GM19397 (cell line): ENCODE data around the gene LY9.

Experiments used
- ATAC-seq: cut with Tn5 transposase; IDR thresholded peaks from one replicate; pipeline ENCODE4 v1.9.1; 2021; ENCODE audit warnings: mild to moderate bottlenecking, moderate library complexity; ENCODE audit not compliant: unreplicated experiment

The LY9 gene

DNA sequence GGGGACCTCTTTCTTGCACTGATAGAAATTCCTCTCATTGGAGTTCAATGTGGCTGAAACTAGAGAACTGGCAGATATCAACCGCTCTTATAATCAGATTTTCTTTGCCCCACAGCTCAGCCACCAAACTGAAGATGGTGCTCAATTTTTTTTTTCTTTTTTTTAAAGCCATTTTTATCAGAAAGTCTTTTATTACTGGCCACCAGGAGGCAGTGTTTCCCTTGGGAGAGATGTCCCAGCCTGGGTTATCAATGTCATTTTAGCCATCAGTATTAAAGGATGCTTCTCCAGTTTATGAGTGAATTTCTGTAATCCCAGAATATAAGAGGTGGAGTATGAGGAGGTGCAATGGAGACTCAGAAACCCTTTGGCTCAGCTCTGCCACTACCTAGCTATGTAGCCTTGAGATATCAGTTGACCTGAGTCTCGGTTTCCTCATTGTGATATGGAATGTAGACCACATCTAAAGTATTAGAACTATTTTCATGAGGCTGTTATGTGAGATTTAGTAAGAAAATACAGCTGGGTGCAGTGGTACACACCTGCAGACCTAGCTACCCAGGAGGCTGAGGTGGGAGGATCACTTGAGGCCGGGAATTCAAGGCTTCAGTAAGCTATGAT is 39.1 kb downstream of the LY9 start:
- ATAC-seq: no peak

DNA sequence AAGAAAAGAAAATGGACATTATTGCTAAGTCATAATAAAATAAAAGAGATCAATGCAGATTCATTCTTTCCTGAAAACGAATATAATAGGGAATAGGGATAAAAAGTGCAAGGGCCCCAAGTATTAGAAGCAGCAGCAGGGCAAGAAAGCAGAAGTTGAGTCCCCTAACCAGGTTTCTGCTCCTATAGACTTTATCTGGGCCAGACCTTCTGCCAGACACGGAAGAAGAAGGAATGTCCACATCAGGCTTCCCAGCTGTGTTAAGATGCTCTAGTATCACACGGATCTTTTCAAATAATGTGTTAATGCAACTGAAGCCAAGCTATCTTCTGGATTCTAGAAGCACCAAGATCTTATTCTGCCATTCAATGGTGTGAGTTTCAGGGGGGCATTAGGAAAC is 39.8 kb downstream of the LY9 start:
- no peak for ATAC-seq

DNA sequence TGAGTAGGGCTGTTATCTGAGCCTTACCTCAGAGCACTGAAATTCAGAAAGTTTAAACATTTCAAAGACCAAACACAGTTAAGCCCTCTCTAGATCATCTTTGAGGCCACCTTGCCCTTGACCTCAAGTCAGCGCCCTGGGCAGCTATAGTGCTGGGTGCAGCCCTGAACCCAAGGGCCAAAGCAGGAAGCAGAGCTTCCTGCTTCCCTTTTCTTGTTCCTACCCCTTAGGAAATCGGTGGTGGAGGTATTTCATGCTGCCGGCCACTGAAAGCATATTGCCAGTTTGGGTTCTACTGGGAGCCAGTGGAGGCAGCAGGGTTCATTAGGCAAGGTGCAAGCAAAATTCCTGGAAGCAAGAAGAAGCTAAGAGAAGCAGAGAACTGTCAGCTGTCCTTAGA is 40.6 kb downstream of the LY9 start:
- ATAC-seq: no peak

DNA sequence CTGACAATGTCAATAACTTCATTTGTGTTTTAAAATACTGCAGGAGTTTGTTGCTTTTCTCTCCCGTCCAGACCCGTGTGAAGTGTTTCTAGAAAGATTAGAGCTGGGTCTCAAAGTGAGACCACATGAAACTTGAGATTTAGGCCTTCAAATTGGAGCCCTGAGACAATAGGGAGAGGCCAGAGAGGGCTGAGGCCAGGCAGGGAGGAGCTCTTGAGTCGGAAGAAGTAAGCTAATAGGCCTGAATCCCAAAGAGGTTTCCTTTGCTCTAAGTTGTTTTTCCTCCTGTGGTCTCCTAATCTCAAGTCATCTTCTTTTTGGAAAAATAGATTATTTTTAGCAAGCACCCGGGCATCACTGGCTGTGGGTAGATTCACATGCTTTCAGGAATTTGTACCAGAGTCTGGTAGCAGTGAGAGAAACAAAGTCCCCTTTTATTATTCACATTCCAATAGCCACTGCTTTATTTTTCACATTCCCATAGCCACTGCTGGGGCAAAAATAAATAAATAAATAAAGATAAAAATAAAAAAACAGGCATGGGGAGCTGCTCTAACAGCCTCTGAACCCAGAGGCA is 41.1 kb downstream of the LY9 start:
- ATAC-seq: no peak

DNA sequence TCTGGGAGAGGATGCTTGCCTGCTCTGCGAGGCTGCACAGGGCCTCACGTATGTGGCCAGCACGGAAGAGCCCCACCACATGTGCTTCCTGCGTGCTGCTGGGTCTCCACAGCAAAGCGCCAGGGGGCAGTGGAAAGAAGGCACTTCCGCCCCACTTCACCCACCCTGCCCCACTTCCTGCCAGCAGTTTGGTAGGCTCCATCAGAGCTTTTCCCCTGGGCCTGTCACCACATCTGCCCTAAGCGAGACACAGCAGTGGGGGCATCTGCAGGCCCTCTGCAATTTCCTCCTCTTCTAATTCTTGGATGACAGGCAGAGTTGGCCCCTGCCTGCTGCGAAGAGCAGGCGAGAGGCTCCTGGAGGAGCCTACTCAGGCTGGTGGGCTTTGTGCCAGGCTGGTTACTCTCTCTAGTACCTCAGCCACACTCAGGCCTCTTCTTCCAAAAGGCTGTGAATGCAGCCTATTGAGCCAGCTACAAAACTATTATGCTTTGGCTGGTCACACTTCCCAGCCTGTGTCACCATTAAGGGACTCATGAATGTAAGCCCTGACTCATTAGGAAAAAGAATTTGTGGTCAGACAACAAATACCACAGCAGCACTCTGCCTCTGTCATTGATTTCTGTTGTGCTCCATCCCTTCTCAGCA is 41.7 kb downstream of the LY9 start:
- ATAC-seq: peak; percentile 77

DNA sequence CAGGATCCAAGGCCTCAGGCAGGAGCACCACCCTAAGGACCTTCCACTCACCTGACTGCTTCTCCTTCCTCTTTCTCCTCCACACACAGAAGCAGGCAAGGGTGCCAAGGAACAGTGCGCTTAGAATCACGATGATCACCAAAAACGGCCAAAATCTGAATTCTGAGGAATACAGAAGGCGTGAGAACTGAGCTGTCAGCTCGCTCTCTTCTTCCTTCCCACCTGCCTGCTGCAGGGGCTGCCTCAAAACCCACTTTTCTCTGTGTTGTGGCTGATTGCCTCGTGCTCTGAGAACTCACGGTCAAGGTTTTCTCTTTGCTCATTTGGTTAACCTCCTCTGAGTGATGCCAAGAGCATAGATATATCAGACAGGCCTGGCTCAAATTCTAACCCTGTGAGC is 42.9 kb downstream of the LY9 start:
- no peak for ATAC-seq

DNA sequence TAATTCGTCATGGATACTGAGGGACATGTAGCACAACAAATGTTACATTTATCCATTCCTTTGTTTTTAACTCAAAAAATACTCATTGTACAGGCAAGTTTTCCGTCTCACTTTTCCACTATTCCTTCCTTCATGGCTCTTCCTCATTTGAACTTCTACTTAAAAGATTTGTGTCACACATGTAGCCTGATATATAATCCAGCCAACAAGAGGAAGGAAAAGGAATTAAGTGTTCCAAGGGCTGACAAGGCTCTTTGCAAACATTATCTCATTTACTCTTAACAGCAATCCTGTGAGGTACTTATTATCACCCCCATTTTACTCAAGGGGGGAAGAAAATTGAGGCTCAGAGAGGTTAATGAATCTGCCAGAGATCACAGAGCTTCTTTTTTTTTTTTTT is 43.8 kb downstream of the LY9 start:
- ATAC-seq: no peak

DNA sequence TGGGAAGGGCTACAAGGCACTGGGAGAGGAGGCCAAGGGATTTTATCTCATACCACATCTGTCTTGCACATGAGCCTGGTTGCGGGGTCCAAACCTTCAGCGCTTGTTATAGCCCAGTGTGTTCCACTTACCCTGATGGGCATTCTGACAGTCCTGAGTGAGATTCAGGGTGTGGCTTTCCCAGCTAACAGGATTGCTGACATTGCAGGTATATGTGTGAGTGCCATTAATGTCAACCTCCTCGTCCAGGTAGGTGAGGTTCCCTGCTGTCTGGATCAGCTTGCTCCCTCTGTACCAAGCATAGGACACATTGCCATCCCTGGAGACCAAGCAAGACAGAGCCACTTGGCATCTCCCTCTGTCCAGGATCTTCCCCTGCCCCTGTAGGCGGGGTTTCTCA is 45.1 kb downstream of the LY9 start:
- ATAC-seq: no peak

DNA sequence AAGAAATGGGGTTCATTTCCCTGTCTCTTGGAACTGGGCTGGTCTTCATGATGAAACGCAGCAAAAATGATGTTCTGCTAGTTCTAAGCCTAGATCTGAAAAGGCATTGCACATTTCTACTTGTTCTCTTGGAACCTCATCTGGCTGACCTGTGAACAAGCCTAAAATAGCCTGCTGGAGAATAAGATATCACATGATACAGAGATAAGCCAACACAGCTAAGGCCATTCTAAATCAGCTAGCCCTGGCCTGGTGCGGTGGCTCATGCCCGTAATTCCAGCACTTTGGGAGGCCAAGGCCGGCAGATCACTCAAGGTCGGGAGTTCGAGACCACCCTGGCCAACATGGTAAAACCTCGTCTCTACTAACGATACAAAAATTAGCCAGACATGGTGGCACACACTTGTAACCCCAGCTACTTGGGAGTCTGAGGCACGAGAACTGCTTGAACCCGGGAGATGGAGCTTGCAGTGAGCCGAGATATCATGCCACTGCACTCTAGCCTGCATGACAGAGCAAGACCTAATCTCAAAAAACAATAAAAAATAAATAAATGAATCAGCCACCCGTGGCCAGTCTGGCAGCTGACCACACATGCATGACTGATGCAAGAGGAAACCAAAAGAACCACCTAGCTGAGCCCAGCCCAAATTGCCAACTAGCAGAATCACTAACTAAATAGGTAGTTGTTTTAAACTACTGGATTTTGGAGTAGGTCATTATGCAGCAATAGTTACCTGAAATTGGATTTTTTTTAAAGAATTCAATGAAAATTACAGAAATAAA is 48.7 kb downstream of the LY9 start:
- ATAC-seq: no peak

DNA sequence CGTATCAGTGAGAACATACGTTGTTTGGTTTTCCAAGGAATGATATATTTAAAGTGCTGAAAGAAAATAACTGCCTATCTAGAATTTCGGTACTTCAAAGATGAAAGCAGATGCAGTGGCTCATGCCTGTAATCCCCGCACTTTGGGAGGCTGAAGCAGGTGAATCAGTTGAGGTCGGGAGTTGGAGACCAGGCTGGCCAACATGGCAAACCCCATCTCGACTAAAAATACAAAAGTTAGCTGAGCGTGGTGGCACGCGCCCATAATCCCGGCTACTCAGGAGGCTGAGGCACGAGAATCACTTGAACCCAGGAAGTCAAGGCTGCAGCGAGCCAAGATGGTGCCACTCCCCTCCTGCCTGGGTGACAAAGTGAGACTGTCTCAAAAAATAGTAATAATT is 50.3 kb downstream of the LY9 start:
- ATAC-seq: no peak

DNA sequence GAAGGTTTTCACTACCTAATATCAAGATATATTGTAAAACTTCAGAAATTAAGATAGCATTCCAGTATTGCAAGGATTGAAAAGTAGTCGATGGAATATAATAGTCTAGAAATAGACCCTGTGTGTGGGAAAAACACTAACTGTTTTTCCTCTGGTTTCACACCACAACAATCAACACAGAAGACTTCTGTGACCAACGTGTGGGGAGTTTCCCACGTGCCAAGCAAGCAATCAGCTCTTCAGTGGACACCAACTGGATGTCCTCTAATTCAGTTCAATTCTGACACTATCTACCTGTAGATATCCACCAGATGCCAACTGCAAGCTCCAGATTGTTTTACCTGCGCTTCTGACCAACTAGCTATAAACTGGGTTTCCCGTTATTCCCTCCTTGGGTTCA is 54.6 kb downstream of the LY9 start:
- ATAC-seq: no peak

DNA sequence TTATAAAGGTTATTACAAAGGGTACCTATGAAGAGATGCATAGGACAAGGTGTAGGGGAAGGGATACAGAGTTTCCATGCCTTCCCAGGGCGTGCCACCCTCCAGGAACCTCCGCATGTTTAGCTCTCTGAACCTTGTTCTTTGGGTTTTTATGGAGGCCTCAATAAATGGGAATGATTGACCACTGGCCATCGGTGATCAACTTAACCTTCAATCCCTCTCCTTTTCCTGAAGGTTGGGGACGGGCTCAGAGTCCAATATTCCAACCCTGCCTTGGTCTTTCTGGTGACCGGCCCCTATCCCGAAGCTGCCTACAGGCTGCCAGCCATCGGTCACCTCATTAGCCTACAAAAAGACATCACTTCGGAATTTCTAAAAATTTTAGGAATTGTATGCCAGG is 55.0 kb downstream of the LY9 start:
- ATAC-seq: no peak

DNA sequence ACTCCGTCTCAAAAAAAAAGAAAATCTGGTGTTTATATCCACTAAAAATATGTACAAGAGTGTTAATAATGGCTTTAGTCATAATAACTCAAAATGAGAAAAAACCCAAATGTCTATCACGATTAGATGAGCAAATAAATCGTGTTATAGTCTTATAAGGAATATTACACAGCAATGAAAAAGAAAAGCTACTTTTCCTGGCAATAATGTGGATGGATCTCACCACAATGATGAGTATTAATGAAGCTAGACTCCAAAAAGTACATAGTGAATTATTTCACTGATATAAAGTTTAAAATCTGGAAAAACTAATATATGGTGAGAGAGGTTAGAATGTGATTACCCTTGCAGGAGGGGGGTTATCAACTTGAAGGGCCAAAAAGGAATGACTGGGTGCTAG is 57.0 kb downstream of the LY9 start:
- no peak for ATAC-seq

DNA sequence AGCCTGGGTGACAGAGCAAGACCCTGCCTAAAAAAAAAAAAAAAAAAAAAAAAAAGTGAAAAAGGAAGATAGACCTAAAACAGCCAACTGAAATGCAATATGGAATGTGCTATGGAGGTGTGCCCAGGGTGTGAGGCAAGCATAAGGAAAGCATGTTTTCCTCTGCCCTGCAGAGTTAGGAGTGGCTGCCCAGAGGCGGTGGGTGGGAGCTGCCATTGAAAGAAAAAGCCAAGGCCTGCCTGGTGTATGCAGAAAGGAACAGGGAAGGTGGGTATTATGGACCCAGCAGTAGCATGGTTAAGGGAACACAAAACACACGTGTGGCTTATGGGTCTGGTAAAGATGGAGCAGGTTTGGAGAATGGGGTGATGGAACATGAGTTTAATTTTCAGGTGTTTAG is 57.8 kb downstream of the LY9 start:
- no peak for ATAC-seq

DNA sequence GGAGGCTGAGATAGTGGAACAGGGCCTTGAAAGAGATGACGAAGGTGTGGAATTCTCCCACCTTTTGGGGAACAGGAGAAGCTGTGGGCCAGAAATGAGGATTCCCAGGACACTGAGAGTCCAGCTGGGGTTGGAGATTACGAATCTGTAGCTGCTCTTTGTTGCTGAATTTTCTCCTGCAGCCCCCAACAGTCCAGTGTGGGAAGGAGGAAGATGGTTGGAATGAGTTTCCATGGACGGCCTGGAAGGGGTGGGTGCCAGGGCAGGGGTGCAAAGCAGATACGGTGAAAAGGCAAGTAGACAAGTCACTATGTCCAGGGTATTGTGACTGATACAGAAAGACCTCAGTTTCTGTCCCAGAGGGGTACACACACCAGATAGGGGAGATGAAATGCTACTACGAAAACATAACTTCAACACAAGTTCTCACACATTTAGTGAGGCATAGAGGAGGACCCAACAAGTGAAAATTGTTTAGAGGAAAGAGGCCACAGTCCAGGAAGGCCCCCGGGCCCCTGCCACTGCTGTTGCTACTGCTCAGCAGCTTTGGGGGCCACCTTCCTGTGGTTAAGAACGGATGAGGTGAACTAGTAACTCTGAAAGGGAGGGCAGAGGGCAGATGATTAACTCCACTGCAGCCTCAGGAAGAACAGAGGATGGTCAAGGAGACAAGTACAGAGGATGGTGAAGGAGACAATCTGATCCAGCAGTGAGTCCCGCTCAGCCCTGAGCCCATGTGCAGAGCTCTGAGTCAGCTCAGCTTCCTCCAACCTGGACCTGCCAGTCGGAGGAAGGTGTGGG is 59.4 kb downstream of the LY9 start:
- peak; percentile 75 for ATAC-seq

DNA sequence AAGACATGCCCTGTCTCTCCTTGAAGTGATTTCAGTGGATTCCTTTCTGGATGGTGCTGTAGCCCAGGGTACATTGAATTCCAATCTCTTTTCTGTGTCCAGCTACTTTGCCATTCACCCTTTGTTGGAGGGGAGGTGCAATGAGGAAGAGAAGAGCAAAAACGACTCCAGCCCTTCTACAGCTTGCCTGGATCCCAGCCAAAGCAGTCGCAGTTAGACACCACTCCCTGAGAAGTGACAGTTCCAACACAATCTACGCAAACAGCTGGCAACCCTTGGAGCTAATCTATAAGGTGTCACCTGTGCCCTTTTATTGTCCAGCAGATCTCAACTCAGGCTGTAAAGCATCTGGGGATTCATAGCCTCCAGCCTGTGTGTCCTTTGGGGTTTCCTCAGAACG is 62.1 kb downstream of the LY9 start:
- ATAC-seq: no peak

DNA sequence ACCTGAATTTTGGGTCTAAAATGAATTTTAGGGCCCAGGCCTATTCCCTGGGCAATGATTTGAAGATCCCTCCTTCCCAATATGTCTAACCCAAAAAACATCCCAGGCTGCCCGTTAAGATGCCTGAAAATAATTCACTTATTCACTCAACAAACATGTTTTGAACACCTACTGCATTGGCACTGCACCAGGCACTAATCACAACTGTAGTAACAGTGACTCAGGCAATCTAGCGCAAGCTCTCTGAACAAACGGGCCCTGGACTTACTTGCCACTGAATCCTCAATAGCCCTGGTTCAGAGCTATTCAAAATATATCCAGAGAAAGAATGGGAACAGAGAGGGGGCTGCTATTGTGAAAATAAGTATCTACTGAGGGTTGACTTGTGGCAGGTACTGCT is 62.5 kb downstream of the LY9 start:
- no peak for ATAC-seq

DNA sequence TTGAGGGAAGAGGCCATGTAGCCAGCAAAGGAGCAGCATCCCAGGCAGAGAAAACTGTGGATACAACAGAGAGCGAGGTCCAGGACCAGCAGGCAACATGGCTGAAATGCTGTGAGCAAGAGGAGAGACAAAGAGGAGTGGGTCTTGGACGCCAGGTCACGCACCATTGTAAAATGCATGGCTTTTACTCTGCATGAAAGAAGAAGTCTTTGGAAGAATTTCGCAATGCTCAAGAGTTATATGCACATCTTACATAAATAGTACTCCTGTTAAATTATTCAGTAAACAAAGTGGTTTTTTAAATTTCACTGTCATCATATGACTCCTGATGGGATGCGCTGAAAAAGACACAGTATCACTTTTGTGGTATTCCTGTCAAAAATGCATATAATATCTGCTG is 63.2 kb downstream of the LY9 start:
- ATAC-seq: no peak

DNA sequence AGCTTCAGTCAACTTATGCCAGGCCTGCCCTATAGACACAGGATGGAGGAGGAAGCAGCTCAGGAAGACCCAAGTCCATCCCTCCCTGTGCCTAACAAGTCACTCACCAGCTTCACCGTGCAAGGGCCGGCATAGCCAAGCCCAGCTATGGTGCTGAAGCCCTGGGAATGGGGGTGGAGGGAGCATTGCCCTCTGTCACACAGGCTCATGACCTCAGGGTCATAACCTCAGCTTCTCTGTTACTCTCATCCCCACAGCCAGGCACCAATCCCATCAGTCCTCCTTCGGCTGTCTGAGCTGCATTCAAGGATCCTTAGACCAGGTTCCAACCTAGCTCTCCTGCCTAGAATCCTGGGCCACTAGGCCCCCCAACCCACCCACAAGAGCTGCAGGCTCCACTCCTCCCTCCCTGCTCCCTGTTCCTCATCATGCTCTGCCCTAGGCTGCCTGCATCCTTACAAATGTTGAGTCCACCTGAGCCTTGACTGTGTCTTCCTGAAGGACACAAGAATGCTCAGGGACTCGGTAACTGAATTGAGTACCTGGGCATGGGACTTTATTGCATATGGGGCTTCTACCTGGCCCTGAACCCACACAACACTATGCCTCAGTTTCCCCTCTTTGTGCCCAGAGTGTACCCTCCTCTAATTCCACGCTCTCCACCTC is 65.0 kb downstream of the LY9 start:
- ATAC-seq: no peak

DNA sequence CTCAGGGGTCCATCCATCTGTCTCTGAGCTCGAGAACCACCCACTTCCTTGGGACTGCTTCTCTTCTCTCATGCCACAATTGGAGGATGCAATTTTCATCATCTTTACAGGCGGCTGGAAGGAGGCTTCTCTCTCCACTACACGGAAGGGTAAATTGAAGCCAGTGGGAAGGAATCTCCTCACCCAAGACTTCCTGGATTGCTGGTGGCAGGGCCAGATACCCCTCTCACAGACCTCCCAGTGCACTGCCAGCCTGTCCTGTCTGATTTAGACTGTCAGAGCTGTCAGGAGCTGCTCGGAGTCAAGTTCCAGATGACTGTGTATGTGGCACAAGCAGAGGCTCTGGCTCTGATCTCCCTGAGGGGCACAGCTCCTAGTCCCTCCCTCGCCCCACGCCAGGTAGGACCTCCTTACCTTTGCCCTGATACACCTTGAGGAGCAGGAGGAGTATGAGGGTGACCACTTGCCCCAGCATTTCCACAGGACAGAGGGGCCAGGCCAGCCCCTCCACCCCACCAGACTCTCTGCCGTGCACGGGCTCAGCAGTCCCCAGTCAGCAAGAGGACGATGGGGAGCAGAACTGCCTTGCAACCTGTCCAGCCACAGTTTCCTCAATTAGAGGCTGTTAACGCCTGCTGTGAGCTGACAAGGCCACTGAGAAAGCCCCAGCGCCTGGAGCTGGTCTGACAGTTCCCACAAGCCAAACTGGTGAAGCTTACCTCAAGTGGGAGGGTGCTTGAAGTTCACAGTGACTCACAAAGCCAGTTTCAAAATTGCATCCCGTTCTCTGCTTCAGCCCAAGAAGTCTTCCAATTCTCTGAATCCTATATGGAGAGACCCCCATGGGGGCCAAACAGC is 66.5 kb downstream of the LY9 start, which contains the start of gene CD244:
Gene CD244 (minus strand): TSS at position 685 of the 858 bp plus-strand sequence. CDS start 210 bp downstream, at position 475.
- peak; percentile 71 for ATAC-seq
